Measurements from ENCODE around the gene ANXA11. TPM values are rescaled to one million over a fixed set of nuclear protein-coding genes. Genes with fewer than 3 reads are reported as not detected.
A peak's percentile ranks its signal among the peaks of the same experiment; 100 is the strongest.

Gene ANXA11
- total and polyA plus RNA-seq, 2 of the 4 experiments (the other 2 are of a cell fraction): 39.4 to 109 TPM

GRCh38 chr10:80204677-80205476 is 460 bp downstream of the ANXA11 start:
- Histone ChIP-seq H3K18ac (ENCODE audit: low read depth, low read length) (peak overlapping the region; percentile 89), H2BK15ac (ENCODE audit: low read depth, low read length) (peak overlapping the region; percentile 56; the same call in 1 of the 3 replicates), H3K79me1 (ENCODE audit: low read depth in 1 of 2, low read length in 2 of 2) (peaks cover 9 to 66% of the 10 kb centered on the region in 2 experiments; a peak in 3 of 4 replicates), H2BK120ac (ENCODE audit: low read depth, low read length) (peak overlapping the region; percentile 52), H3K9me3 (ENCODE audit: control insufficient read depth, insufficient read depth, low read length) (no peaks in the 10 kb centered on the region), H3K23ac (ENCODE audit: low read depth, low read length) (peak overlapping the region; percentile 78), H2AK5ac (ENCODE audit: low read depth, low read length) (peak overlapping the region; percentile 79), H3K27ac (ENCODE audit: insufficient read depth, low read length) (peak overlapping the region; percentile 98), H4K5ac (ENCODE audit: low read depth, low read length) (peak overlapping the region; percentile 82), H3K4me1 (ENCODE audit: control insufficient read depth, insufficient read depth, low read length) (peaks cover 20% of the 10 kb centered on the region), H2BK20ac (ENCODE audit: low read depth, low read length) (no peak overlapping the region), H3K4ac (ENCODE audit: low read depth, low read length) (peak overlapping the region; percentile 78), H3K36me3 (ENCODE audit: control insufficient read depth, insufficient read depth, low read length) (peaks cover 5% of the 10 kb centered on the region; the same call in 1 of the 2 replicates), H3K4me3 (ENCODE audit: insufficient read depth, low read depth, low read length) (peak overlapping the region; percentile 61), H3K9ac (ENCODE audit: low read depth, low read length) (peak overlapping the region; percentile 88), H3K9me1 (ENCODE audit: insufficient read depth, low read length) (peaks cover 25% of the 10 kb centered on the region), H4K8ac (ENCODE audit: low read depth in 2 of 2, low read length in 2 of 2) (peak overlapping the region; percentile 76 to 79; a peak in 3 of 4 replicates), H4K20me1 (ENCODE audit: insufficient read depth, low read length) (peaks cover 43% of the 10 kb centered on the region), H3K14ac (replicated peaks; ENCODE audit: low read depth, low read length) (peak overlapping the region; percentile 74), H4K91ac (ENCODE audit: insufficient read depth, low read depth, low read length) (peak overlapping the region; percentile 83), H2AFZ (replicated peaks; ENCODE audit: low read length, poor library complexity) (peak overlapping the region; percentile 86), H2AK9ac (replicated peaks; ENCODE audit: low read depth, low read length, poor library complexity) (peak overlapping the region; percentile 96), H3K4me2 (ENCODE audit: low read depth, low read length) (peak overlapping the region; percentile 99), H3K56ac (ENCODE audit: extremely low read depth, insufficient read depth, low read length) (peak overlapping the region; percentile 69), H3K27me3 (ENCODE audit: control insufficient read depth, insufficient read depth, low read length) (no peaks in the 10 kb centered on the region), H2BK5ac (ENCODE audit: low read depth, low read length, poor library complexity, severe bottlenecking) (peak overlapping the region; percentile 94)
- ChIA-PET POLR2A (ENCODE audit: unreplicated experiment) (no interaction called here), CTCF (no interaction called here)
- no peak for TF ChIP-seq POLR2A (IDR thresholded peaks at IDR 0.05; ENCODE audit: low read depth, low read length)
- no peak for TF ChIP-seq RCOR1 (IDR thresholded peaks at IDR 0.05; ENCODE audit: insufficient replicate concordance, low read length)
- no peak for TF ChIP-seq CTCF (conservative IDR thresholded peaks at IDR 0.05; ENCODE audit: low read depth, low read length)
- peak; percentile 30 for DNase-seq
- dilution Hi-C loops (cut with HindIII; ENCODE audit: low sequenced_read_pairs, unreplicated experiment): no loop called here
- BruUV-seq (replicated peaks): no TSS peak
- 8% methylated on average over 7 of the region's 66 CpGs; no CpG with 5 or more reads in 1 of the 2 experiments for WGBS, 2 experiments (ENCODE audit: extremely low coverage in 2 of 2, insufficient read length in 1 of 2)
- intact Hi-C loops (cut with micrococcal nuclease): loop anchor here (1.0 kb wide), 1 partner anchor 50 kb away; no protein-coding TSS in a partner anchor
- in situ Hi-C loops (cut with MboI; ENCODE audit: low sequenced_read_pairs): loop anchor here (10.0 kb wide), 1 partner anchor 50 kb away; no protein-coding TSS in a partner anchor
- ATAC-seq (ENCODE audit: low read depth): peak; percentile 31
